ENCODE data around the gene TRAF7.

TRAF7 gene

GRCh38 chr16:2161911-2162310 lies 6.3 kb downstream of the TRAF7 start:
- TF ChIP-seq CTCF (IDR thresholded peaks at IDR 0.05; ENCODE audit: extremely low read depth, missing control alignments): no peak
- no peak for DNase-seq (ENCODE audit: low spot score)

- TF ChIP-seq CTCF (IDR thresholded peaks at IDR 0.05; ENCODE audit: extremely low read depth, missing control alignments): no peak
- DNase-seq (ENCODE audit: low spot score): no peak
Measured at GRCh38 chr16:2162676-2163118, 7.1 kb downstream of the TRAF7 start.

- no peak for TF ChIP-seq CTCF (IDR thresholded peaks at IDR 0.05; ENCODE audit: extremely low read depth, missing control alignments)
Measured at GRCh38 chr16:2163211-2163881, 7.8 kb downstream of the TRAF7 start.

GRCh38 chr16:2165861-2166260 lies 10.3 kb downstream of the TRAF7 start:
- no peak for DNase-seq (ENCODE audit: low spot score)
- TF ChIP-seq CTCF (IDR thresholded peaks at IDR 0.05; ENCODE audit: extremely low read depth, missing control alignments): no peak

More at GRCh38 chr16:2163211-2163881, 7.8 kb downstream of the TRAF7 start:
- DNase-seq (ENCODE audit: low spot score): no peak

GRCh38 chr16:2166263-2167067 lies 10.9 kb downstream of the TRAF7 start:
- no peak for DNase-seq (ENCODE audit: low spot score)
- TF ChIP-seq CTCF (IDR thresholded peaks at IDR 0.05; ENCODE audit: extremely low read depth, missing control alignments): no peak

- DNase-seq (ENCODE audit: low spot score): no peak
- no peak for TF ChIP-seq CTCF (IDR thresholded peaks at IDR 0.05; ENCODE audit: extremely low read depth, missing control alignments)
Measured at GRCh38 chr16:2167068-2167638, 11.6 kb downstream of the TRAF7 start.

GRCh38 chr16:2170080-2170479 lies 14.5 kb downstream of the TRAF7 start:
- no peak for DNase-seq (ENCODE audit: low spot score)
- TF ChIP-seq CTCF (IDR thresholded peaks at IDR 0.05; ENCODE audit: extremely low read depth, missing control alignments): no peak

Data from GM20000 (cell line).